ENCODE results near the gene H1-8. TPM values are rescaled to one million over a fixed set of nuclear protein-coding genes. Genes with fewer than 3 reads are reported as not detected.

H1-8 gene
- total RNA-seq, 4 donors from 2014 or later: not detected

DNA sequence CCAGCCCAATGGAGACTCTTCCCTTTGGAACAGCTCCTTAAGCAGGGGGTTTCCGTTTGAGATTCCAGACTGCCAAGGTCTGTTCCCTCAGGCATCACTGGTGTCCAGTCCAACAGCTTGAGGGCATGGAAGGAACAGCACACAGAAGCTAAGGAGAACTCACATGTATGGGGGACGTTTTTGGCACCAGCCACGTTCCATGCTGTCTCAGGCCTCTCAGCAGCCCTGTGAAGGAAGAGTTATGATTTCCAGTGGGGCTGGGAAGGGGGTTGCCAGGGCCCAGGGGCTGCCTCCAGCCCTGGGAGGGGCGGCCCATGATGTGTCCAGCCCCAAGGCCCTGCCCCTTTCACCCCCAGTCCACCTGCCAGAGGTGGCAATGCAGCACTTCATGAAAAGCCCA lies 22.0 kb upstream of the H1-8 start:
- WGBS: 100% methylated on average over 3 of the region's 4 CpGs
- H3K36me3 ChIP-seq: peaks cover 0 to 43% (median 34%) of the 10 kb centered on the region in 4 donors
- H3K4me1 ChIP-seq: no peaks in the 10 kb centered on the region
- TF ChIP-seq POLR2A (IDR thresholded peaks at IDR 0.05; ENCODE audit: low read depth) (no peak), POLR2AphosphoS5 (IDR thresholded peaks at IDR 0.05) (no peak), EP300 (IDR thresholded peaks at IDR 0.05) (no peak)
- TF ChIP-seq, protein P1, sequence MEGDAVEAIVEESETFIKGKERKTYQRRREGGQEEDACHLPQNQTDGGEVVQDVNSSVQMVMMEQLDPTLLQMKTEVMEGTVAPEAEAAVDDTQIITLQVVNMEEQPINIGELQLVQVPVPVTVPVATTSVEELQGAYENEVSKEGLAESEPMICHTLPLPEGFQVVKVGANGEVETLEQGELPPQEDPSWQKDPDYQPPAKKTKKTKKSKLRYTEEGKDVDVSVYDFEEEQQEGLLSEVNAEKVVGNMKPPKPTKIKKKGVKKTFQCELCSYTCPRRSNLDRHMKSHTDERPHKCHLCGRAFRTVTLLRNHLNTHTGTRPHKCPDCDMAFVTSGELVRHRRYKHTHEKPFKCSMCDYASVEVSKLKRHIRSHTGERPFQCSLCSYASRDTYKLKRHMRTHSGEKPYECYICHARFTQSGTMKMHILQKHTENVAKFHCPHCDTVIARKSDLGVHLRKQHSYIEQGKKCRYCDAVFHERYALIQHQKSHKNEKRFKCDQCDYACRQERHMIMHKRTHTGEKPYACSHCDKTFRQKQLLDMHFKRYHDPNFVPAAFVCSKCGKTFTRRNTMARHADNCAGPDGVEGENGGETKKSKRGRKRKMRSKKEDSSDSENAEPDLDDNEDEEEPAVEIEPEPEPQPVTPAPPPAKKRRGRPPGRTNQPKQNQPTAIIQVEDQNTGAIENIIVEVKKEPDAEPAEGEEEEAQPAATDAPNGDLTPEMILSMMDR (IDR thresholded peaks at IDR 0.05): no peak
- H3K27me3 ChIP-seq: no peaks in the 10 kb centered on the region
- no peak for DNase-seq (ENCODE audit: extremely low spot score)
- intact Hi-C loops (cut with DNase I): no loop called here
- H3K9me3 ChIP-seq: no peaks in the 10 kb centered on the region
- H3K27ac ChIP-seq (replicated peaks in 1 of 4): no peak overlapping the region
- H3K4me3 ChIP-seq: no peak overlapping the region

DNA sequence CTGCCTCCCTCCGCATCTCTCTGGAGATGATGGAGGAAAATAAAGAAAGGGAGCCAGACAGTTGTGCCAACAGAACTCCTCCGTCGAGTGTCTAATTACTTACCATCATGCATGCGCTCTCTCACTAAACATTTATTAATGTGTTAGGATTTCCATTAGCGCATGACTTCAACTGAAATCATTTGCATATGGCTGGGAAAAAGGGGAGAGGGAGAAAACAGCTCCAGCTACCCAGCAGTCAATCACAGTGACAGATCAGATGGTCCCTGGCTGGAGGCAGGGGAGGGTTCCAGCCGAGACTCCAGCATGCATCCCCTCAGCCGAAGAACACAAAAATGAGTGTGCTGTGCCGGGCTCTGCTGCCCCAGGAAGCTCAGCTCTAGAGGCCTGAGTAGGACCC lies 21.4 kb upstream of the H1-8 start:
- Histone ChIP-seq H3K4me1 (no peaks in the 10 kb centered on the region), H3K4me3 (no peak overlapping the region), H3K9me3 (no peaks in the 10 kb centered on the region), H3K36me3 (peaks cover 0 to 37% (median 30%) of the 10 kb centered on the region in 4 donors), H3K27ac (replicated peaks in 1 of 4) (no peak overlapping the region), H3K27me3 (no peaks in the 10 kb centered on the region)
- WGBS: 74% methylated on average over 6 of the region's 8 CpGs
- no peak for DNase-seq (ENCODE audit: extremely low spot score)
- intact Hi-C loops (cut with DNase I): no loop called here
- TF ChIP-seq POLR2A (IDR thresholded peaks at IDR 0.05; ENCODE audit: low read depth) (no peak), POLR2AphosphoS5 (IDR thresholded peaks at IDR 0.05) (no peak), EP300 (IDR thresholded peaks at IDR 0.05) (no peak)
- TF ChIP-seq, protein P1 (IDR thresholded peaks at IDR 0.05): no peak

DNA sequence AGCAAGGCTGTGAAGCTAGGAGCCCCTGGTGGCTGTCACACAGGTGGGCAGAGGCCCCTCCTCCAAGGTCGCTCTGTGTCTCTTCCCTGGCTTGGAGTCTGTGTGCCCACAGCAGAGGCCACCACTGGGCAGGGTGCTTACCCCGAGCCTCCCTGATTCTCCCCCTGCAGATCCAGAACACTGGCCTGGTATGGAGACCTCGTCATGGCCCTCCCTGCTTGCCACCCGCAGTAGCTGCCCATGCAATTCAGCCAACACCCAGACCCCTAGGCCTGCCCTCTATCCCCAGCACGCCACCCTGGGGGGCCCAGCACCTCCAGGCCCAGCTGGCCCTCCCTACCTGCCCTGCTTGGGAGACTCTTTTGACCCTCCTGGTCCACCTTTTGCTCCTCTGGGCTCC lies 20.0 kb upstream of the H1-8 start:
- H3K27ac ChIP-seq (replicated peaks in 1 of 4): no peak overlapping the region
- H3K27me3 ChIP-seq: no peaks in the 10 kb centered on the region
- H3K4me1 ChIP-seq: no peaks in the 10 kb centered on the region
- no peak for TF ChIP-seq EP300 (IDR thresholded peaks at IDR 0.05)
- TF ChIP-seq, protein P1 (IDR thresholded peaks at IDR 0.05): no peak
- TF ChIP-seq POLR2AphosphoS5 (IDR thresholded peaks at IDR 0.05): no peak
- no peak for TF ChIP-seq POLR2A (IDR thresholded peaks at IDR 0.05; ENCODE audit: low read depth)
- no peak for DNase-seq (ENCODE audit: extremely low spot score)
- no peak overlapping the region for H3K4me3 ChIP-seq
- peaks cover 0 to 23% (median 20%) of the 10 kb centered on the region in 4 donors for H3K36me3 ChIP-seq
- H3K9me3 ChIP-seq: no peaks in the 10 kb centered on the region
- intact Hi-C loops (cut with DNase I): no loop called here
- 90% methylated on average over 4 of the region's 5 CpGs for WGBS

DNA sequence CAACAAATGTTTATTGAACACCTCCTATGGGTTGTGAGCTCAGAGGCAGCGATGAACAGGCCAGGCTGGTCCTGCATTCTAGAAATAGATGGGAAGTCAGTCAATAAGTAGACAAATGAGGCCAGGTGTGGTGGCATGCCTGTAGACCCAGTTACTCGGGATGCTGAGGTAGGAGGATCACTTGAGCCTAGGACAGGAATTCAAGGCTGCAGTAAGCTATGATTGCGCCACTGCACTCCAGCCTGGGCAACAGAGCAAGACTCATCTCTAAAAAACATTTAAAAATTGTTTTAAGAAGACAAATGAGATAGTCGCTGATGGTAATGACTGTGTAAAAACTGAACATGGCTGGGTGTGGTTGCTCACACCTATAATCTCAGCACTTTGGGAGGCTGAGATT lies 18.9 kb upstream of the H1-8 start:
- 95% methylated on average over 4 of the region's 4 CpGs for WGBS

More for the DNA sequence above, 18.9 kb upstream of the H1-8 start:
- intact Hi-C loops (cut with DNase I): no loop called here
- DNase-seq (ENCODE audit: extremely low spot score): no peak
- TF ChIP-seq, protein P1 (IDR thresholded peaks at IDR 0.05): no peak
- TF ChIP-seq EP300 (IDR thresholded peaks at IDR 0.05) (no peak), POLR2AphosphoS5 (IDR thresholded peaks at IDR 0.05) (no peak), POLR2A (IDR thresholded peaks at IDR 0.05; ENCODE audit: low read depth) (no peak)
- no peaks in the 10 kb centered on the region for H3K4me1 ChIP-seq
- H3K27me3 ChIP-seq: no peaks in the 10 kb centered on the region
- no peaks in the 10 kb centered on the region for H3K9me3 ChIP-seq
- no peak overlapping the region for H3K4me3 ChIP-seq
- H3K36me3 ChIP-seq: peaks cover 0 to 12% (median 8%) of the 10 kb centered on the region in 4 donors
- H3K27ac ChIP-seq (replicated peaks in 1 of 4): no peak overlapping the region
